Mononuclear cell (primary cell): ENCODE data around the gene NDUFS4. TPM values are rescaled to one million over a fixed set of nuclear protein-coding genes. Genes with fewer than 3 reads are reported as not detected.
"Not testable (repeated sequence)": the region's sequence is repeated elsewhere in the genome, so short reads cannot be mapped to it uniquely, and the experiment has no call there.

Source experiments
- H3K27me3 ChIP-seq: 2 replicates; pipeline ENCODE4 v1.6.0; 2011; ENCODE audit warnings: low read length, control low read depth; ENCODE audit not compliant: insufficient read depth
- H3K4me1 ChIP-seq: 2 replicates; pipeline ENCODE4 v1.5.1; 2011; ENCODE audit warnings: mild to moderate bottlenecking, low read length, control low read depth; ENCODE audit not compliant: insufficient read depth
- H3K4me3 ChIP-seq: 2 replicates; pipeline ENCODE4 v1.5.1; 2011; ENCODE audit warnings: mild to moderate bottlenecking, low read length, moderate library complexity
- H3K9me3 ChIP-seq: 2 replicates; pipeline ENCODE4 v1.5.1; 2011; ENCODE audit warnings: low read depth, mild to moderate bottlenecking, control low read depth, low read length
- total RNA-seq: library from RNA; depleted of rRNA; stranded (reverse); fragments of >200 nt; gene quantifications from one replicate; pipeline ENCODE4 v1.2.3, GENCODE V29; 2012

NDUFS4 gene
- total RNA-seq = 28.7 TPM

GRCh38 chr5:53560506-53561191 lies at the start of gene NDUFS4:
Gene NDUFS4, plus strand, starts transcription at chr5:53560639. Its CDS starts 24 bp downstream, at chr5:53560663.
- Histone ChIP-seq H3K4me1 (peaks cover 13% of the 10 kb centered on the region), H3K4me3 (peak within 1 kb of the TSS; percentile 91), H3K27me3 (peaks cover 12% of the 10 kb centered on the region), H3K9me3 (peaks cover 5% of the 10 kb centered on the region)

- Histone ChIP-seq H3K4me3 (no peak overlapping the region), H3K27me3 (no peaks in the 10 kb centered on the region), H3K9me3 (peaks cover 6% of the 10 kb centered on the region), H3K4me1 (no peaks in the 10 kb centered on the region)
Measured at GRCh38 chr5:53512539-53512938, 47.9 kb upstream of the NDUFS4 start.

DNA sequence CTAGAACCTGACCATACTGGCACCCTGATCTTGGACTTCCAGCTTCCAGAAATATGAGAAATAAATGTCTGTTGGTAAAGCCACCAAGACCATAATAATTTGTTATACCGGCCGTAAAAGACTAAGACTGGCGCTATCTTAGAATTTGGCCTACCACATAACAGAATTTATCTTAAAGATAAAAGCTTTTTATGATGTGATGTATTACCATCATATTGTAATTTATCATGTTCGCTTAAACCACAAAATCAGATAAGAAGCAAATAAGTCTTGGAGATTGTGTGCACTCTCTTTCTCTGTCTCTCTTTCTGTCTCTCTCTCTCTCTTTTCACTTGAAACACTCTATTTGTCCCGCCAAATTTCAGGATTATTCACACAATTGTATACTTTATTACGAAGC lies 44.5 kb upstream of the NDUFS4 start:
- no peaks in the 10 kb centered on the region for H3K27me3 ChIP-seq

GRCh38 chr5:53520813-53521212 lies 39.6 kb upstream of the NDUFS4 start:
- Histone ChIP-seq H3K27me3 (no peaks in the 10 kb centered on the region), H3K4me1 (no peaks in the 10 kb centered on the region), H3K4me3 (no peak overlapping the region), H3K9me3 (no peaks in the 10 kb centered on the region)

More for the DNA sequence above, 44.5 kb upstream of the NDUFS4 start:
- H3K4me3 ChIP-seq = no peak overlapping the region
- H3K9me3 ChIP-seq = peaks cover 6% of the 10 kb centered on the region
- no peaks in the 10 kb centered on the region for H3K4me1 ChIP-seq

DNA sequence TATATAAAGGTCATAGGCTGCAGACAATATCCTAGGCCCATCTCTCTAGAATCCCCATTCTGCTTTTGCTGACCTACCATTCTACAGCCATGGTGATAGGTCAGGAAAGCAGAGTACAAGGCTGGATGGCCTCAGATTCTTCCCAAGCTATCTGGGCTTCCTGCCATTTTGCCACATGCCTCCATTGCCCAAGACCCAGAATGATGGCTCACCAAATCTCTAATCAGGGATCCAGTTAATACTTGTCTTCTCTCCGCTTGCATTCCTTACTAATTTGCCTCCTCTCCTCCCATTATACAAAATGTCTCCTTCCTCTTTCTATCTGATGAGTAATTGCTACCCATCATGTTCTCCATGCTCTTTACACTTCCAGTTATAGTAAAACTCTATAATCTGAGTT lies 22.7 kb upstream of the NDUFS4 start:
- Histone ChIP-seq H3K4me1 (no peaks in the 10 kb centered on the region), H3K4me3 (no peak overlapping the region)

DNA sequence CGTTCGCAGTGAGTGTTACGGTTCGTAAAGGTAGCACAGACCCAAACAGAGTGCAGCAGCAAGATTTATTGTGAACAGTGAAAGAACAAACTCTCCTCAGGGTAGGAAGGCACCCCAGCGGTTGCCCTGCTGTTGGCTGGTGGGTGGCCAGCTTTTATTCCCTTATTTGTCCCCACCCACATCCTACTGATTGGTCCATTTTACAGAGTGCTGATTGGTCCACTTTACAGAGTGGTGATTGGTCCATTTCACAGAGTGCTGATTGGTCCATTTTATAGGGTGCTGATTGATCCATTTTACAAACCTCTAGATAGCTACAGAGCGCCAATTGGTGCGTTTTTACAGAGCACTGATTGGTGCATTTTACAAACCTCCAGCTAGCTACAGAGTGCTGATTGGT lies 19.7 kb upstream of the NDUFS4 start:
- H3K4me1 ChIP-seq, H3K4me3 ChIP-seq, H3K9me3 ChIP-seq, H3K27me3 ChIP-seq: not testable (repeated sequence)

More for the DNA sequence above, 22.7 kb upstream of the NDUFS4 start:
- H3K9me3 ChIP-seq = no peaks in the 10 kb centered on the region
- peaks cover under 1% of the 10 kb centered on the region for H3K27me3 ChIP-seq

GRCh38 chr5:53541859-53542258 lies 18.6 kb upstream of the NDUFS4 start:
- H3K4me3 ChIP-seq = no peak overlapping the region
- H3K9me3 ChIP-seq = no peaks in the 10 kb centered on the region
- H3K4me1 ChIP-seq = no peaks in the 10 kb centered on the region
- no peaks in the 10 kb centered on the region for H3K27me3 ChIP-seq

DNA sequence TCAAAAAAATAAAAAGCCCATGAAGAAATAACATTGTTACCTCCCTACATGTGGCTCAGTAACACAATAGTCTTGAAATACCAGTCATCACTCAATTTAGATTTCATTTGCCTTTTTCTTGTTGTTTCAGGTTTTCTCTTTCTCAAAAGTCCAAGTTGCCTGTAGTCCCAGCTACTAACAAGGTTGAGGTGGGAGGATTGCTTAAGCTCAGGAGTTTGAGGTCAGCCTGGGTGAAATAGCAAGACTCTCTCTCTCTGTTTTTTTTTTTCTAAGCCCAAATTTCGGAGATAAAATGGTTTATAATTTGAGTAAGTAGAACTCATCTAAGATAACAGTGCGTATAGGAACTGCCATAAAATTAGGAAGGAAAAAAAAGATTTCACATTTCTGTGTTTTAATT lies 17.5 kb upstream of the NDUFS4 start:
- H3K27me3 ChIP-seq = no peaks in the 10 kb centered on the region
- no peaks in the 10 kb centered on the region for H3K9me3 ChIP-seq
- H3K4me3 ChIP-seq = no peak overlapping the region
- H3K4me1 ChIP-seq = no peaks in the 10 kb centered on the region

- H3K4me1 ChIP-seq = no peaks in the 10 kb centered on the region
- H3K9me3 ChIP-seq = no peaks in the 10 kb centered on the region
- H3K27me3 ChIP-seq = no peaks in the 10 kb centered on the region
- no peak overlapping the region for H3K4me3 ChIP-seq
Measured at GRCh38 chr5:53543401-53543800, 17.0 kb upstream of the NDUFS4 start.

- no peaks in the 10 kb centered on the region for H3K27me3 ChIP-seq
- no peak overlapping the region for H3K4me3 ChIP-seq
- H3K4me1 ChIP-seq = no peaks in the 10 kb centered on the region
- H3K9me3 ChIP-seq = no peaks in the 10 kb centered on the region
Measured at GRCh38 chr5:53545744-53546143, 14.7 kb upstream of the NDUFS4 start.

DNA sequence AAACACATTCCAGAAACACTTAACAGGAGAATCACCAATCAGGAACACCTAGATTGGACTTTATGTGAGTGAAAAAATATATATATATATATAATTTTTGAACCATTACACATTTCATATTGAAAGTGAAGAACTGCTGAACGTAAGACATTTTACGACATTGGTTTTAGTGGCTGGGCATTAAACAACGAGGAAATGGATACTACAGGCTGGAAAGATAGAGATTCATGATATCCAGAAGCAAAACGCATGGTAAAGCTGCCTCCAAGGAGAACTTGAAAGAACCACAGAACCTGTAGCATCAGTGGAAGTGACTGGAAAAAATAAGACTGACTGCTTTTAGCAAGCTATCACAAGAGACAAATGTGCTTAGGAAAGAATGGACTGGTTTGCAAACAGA lies 13.2 kb upstream of the NDUFS4 start:
- H3K9me3 ChIP-seq = no peaks in the 10 kb centered on the region
- H3K4me1 ChIP-seq = no peaks in the 10 kb centered on the region
- no peak overlapping the region for H3K4me3 ChIP-seq
- H3K27me3 ChIP-seq = no peaks in the 10 kb centered on the region

DNA sequence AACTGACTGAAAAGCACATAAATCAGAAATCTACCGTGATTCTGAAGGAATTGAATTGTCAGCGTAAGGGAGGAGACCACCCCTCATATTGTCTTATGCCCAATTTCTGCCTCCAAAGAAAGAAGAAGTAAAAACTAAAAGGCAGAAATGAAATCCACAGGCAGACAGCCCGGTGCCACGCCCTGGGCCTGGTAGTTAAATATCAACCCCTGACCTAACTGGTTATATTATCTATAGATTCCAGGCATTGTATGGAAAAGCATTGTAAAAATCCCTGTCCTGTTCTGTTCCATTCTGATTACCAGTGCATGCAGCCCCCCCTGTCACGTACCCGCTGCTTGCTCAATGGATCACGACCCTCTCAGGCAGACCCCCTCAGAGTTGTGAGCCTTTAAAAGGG lies 11.9 kb upstream of the NDUFS4 start:
- H3K9me3 ChIP-seq, H3K4me3 ChIP-seq, H3K27me3 ChIP-seq, H3K4me1 ChIP-seq: not testable (repeated sequence)

GRCh38 chr5:53549792-53550191 lies 10.6 kb upstream of the NDUFS4 start:
- no peak overlapping the region for H3K4me3 ChIP-seq
- H3K27me3 ChIP-seq = peaks cover 2% of the 10 kb centered on the region
- H3K4me1 ChIP-seq = no peaks in the 10 kb centered on the region
- no peaks in the 10 kb centered on the region for H3K9me3 ChIP-seq

- H3K27me3 ChIP-seq = peaks cover 15% of the 10 kb centered on the region
- no peaks in the 10 kb centered on the region for H3K9me3 ChIP-seq
- H3K4me3 ChIP-seq = no peak overlapping the region
- no peaks in the 10 kb centered on the region for H3K4me1 ChIP-seq
Measured at GRCh38 chr5:53552561-53552960, 7.9 kb upstream of the NDUFS4 start.

DNA sequence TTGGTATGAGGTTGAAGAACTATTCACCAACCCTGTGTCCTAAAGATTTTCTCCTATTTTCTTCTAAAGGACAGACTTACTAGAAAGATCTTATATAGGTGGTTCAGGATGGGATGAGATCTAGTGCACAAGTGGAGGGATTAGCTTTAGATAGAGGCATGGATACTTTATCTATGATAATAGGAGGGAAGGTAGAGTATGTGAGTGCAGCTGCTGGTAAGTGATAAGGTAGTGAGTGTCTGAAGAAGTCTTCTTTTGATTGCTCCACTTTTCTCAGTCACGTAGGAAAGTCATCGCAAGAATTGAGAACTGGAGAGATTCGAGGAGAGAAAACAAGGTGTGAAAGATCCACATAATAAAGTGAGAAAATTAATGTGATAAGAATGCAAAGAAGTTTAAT lies 6.0 kb upstream of the NDUFS4 start:
- Histone ChIP-seq H3K9me3 (peaks cover 5% of the 10 kb centered on the region), H3K4me3 (no peak overlapping the region), H3K4me1 (no peaks in the 10 kb centered on the region), H3K27me3 (peaks cover 20% of the 10 kb centered on the region)

- Histone ChIP-seq H3K27me3 (peaks cover 20% of the 10 kb centered on the region), H3K4me1 (no peaks in the 10 kb centered on the region), H3K4me3 (no peak overlapping the region), H3K9me3 (peaks cover 5% of the 10 kb centered on the region)
Measured at GRCh38 chr5:53555160-53555559, 5.3 kb upstream of the NDUFS4 start.
